Lung microvascular endothelial cell (primary cell): ENCODE results near the gene ITSN1. TPM values are rescaled to one million over a fixed set of nuclear protein-coding genes. Genes with fewer than 3 reads are reported as not detected.
"Not testable (repeated sequence)": the region's sequence is repeated elsewhere in the genome, so short reads cannot be mapped to it uniquely, and the experiment has no call there.

ENCODE experiments used
- DNase-seq, 2 donors: peaks; one replicate each; pipeline versions ENCODE4 v3.0.0 to v3.0.0-alpha.2; 2010; ENCODE audit warnings: low read depth in 2 of 2
- total RNA-seq: library from RNA; depleted of rRNA; stranded (reverse); fragments of >200 nt; gene quantifications from 2 replicates; pipeline ENCODE4 v1.2.1, GENCODE V29; 2014

The ITSN1 gene
- total RNA-seq, 1 donor from 2014 or later, result 40.5 TPM

DNA sequence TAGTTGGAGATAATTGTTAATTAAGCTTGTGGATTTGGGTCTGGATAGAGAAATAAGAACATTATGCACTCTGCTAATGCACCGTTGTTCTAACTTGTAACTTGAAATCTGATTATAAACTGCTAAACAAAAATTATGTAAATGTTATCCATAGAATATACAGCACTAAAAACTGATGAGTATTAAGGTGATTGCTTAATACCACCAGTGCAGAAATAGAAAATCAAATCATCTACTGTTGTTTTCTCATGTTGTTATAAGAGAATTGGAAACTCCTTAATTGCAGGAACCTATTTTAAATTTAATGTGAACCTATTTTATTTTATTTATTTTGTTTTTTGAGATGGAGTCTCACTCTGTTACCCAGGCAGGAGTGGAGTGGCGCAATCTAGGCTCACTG lies 125.7 kb downstream of the ITSN1 start:
- no peak for DNase-seq

DNA sequence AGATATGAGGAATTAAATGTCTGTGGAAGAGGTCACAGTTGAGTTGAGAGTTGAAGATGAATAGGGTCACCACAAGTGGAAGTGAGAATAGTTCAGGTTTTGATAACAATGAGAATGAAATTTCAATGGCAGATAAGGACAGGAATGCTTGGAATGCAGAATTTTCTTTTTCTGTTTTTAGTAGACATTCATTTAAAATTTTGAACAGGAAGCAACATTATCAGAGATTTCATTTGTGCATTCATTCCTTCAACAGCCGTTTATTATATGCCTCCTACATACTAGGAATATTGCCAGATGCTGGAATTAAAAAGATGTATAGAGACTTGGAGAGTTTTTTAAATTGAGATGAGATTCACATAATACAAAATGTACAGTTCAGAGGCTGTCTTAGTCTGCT lies 126.8 kb downstream of the ITSN1 start:
- peak in 1 of 2 donors; percentile 40 for DNase-seq

DNA sequence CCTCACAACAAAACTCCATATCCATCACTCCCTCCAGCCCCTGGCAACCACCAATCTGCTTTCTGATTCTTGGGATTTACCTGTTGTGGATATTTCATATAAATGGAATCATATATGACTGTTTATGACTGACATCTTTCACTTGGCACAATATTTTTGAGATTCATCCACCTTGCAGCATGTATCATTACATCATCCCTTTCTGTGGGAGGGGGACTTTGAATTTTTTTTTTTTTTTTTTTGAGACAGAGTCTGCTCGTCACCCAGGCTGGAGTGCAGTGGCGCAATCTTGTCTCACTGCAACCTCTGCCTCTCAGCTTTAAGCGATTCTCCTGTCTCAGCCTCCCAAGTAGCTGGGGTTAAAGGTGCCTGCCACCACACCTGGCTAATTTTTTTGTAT lies 128.2 kb downstream of the ITSN1 start:
- no peak for DNase-seq

- no peak for DNase-seq
Observed at GRCh38 chr21:33771976-33772375, 129.7 kb downstream of the ITSN1 start.

- no peak for DNase-seq
Observed at GRCh38 chr21:33774551-33774950, 132.2 kb downstream of the ITSN1 start.

DNA sequence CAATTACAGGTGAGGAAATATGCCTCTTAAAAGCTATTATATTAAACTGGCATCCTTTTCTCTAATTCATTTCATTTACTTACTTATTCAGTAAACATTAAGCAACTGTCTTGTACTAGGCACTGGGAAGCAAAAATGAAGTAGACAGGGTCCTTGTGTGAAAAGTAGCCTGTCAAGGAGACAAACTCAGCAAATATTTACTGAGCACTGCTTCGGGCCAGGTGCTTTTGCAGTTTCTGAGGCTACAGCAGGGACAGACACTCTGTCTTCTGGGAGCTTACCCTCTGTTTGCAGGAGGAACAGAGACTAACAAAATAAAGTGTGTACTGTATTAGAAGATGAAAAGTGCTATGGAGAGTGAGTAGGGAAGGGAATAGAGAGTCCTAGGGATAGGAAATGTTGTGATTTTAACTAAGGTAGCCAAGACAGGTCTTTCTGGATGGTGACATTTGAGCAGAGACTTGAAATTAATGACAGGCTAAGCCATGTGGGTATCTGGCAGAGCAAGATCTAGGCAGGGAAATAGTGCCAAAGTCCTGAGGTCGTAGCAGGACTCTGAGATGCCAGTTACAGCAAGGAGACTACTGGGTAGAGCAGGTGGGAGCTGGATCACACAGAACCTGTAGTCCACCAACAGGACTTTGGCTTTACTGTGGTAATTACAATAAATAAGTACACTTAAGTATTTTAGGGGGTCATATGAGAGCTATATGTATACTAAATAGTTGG lies 133.0 kb downstream of the ITSN1 start:
- no peak for DNase-seq

DNA sequence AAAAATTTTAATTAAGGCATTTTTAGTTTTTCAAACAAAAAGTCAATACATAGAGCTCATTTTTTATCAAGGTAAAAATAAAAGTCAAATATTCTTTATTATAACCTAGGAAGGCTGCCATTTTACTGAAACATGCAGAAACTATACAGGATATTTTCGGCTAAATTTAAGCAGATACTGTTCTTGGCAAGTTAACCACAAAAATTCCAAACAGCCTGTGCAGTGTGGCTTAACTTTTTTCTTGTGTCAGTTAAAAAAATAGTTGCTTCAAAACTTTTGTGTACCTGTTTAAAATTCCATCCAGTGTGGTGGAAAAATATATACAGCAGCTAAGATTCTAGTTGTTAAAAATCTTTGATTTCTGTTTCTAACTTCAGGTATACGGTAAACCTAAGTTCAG lies 138.3 kb downstream of the ITSN1 start:
- no peak for DNase-seq

DNA sequence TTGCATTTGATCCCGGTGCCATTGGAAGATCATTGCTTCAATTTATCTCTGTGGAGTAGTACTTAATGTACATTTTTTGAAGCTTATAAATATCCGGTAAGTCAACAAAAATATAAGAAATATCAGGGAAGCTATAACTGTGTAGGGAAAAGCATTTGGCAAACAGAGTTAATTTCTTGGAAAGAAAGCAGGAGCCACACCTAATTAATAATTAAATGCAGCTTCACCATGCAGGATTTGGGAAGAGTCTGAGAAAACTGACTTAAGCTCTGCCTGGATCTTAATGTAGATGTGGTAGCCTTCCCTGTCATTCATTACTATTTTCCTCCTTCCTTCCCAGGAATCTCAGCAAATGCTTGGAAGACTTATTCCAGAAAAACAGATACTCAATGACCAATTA lies 138.8 kb downstream of the ITSN1 start:
- DNase-seq, result no peak

DNA sequence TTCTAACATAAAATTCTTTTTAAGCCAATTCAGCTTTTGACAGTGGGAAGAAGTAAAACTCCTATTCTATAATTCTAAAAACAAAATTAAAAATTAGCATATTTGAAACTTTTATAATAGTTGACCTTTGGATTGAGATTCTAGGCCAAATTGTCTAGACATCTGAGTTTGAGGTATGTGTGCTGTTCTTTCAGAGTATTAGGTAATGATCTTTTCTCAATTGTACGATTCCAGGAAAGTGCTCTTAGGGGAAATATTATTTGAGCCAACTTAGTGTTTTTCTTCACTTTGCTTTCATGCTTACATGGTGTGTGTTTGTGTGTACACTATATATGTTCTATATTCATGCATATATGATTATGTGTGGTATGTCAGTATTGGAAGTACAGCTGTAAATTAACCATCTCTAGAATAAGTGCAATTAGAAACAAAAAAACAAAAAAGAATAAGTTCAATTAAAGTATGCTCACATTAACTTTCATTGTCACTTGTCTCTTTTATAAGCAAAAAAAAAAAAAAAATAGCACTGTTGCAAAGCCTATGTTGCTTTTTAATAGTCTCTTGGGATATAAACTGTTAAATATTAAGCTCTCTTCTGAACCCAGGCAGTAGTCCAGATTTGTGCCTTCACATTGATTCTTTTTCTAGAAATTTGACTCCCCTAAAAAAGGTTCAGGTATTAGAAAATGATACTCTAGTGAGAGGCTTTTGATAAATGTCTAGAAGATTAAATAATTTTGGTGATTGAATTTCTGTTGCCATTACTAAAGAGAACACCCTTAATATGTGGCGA lies 141.1 kb downstream of the ITSN1 start:
- DNase-seq, result no peak

- no peak for DNase-seq
Observed at GRCh38 chr21:33787431-33787830, 145.1 kb downstream of the ITSN1 start.

GRCh38 chr21:33788438-33788837 lies 146.1 kb downstream of the ITSN1 start:
- not testable (repeated sequence) for DNase-seq

DNA sequence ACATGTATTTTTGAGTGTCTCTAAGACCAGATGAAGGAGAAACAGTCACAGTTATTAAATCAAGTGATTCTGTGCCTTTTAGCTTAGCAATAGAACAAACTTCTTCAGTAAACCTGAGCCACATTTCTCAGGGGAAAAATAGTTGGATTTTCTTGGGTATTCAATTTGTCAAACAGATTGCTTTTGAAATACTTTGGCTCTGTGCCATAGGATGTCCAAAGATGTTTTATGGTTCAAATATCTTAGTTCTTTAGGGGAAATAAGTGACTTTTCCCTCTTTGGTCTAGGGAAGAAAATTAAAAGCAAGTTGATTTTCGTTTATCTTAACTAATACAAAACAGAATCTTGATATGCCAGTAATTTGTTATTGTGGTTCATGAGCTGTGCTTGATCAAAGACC lies 147.4 kb downstream of the ITSN1 start:
- DNase-seq, result peak; percentile 18 to 37

GRCh38 chr21:33791073-33791472 lies 148.8 kb downstream of the ITSN1 start:
- no peak for DNase-seq

GRCh38 chr21:33794596-33794995 lies 152.3 kb downstream of the ITSN1 start:
- DNase-seq, result no peak

DNA sequence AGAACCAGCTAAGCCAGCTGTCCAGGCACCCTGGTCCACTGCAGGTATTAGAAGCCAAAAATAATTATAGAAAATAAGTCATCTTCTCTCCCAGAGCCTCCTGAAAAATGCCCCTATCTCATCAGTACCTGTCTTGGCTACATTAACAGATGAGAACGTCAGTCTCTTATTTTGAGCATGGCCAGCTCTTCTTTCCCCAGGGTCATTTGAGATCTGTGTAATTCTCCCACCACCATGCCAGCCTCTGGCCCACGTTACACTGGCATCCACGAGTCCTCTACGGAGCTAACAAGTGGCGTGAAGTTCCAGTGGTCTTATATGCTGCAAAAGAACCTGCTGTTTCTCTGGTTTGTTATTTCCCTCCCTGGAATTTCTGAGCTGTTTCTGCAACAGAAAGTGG lies 155.3 kb downstream of the ITSN1 start:
- no peak for DNase-seq

DNA sequence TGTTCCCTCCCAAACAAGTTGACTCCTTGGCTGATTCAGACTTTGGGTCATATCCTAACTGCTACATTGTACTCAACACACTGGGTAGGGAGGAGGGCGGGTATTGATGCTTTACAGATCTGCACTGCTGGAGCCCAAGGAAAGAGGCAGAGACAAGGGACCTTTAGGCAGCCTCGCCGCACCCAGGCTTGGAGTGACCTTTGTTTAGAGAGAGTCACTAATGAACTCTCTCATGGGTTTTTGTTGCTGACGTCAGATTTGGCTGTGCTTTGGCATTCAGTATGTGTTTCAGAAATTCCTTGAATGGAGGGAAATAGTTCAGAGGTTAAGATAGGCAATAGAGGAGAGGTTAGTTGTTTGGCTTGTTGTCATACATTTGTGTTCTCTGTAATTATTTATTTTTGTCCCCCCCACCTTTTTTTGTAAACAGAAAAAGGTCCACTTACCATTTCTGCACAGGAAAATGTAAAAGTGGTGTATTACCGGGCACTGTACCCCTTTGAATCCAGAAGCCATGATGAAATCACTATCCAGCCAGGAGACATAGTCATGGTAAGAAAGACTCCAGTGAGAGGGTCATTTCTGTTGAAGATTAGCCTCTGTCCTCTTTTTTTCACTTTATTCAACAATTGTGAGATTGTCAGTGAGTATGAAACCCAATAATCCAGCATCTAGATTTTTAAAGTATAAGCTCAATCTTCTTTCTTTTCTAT lies 157.2 kb downstream of the ITSN1 start:
- DNase-seq, result no peak

GRCh38 chr21:33800753-33801423 lies 158.6 kb downstream of the ITSN1 start:
- no peak for DNase-seq

DNA sequence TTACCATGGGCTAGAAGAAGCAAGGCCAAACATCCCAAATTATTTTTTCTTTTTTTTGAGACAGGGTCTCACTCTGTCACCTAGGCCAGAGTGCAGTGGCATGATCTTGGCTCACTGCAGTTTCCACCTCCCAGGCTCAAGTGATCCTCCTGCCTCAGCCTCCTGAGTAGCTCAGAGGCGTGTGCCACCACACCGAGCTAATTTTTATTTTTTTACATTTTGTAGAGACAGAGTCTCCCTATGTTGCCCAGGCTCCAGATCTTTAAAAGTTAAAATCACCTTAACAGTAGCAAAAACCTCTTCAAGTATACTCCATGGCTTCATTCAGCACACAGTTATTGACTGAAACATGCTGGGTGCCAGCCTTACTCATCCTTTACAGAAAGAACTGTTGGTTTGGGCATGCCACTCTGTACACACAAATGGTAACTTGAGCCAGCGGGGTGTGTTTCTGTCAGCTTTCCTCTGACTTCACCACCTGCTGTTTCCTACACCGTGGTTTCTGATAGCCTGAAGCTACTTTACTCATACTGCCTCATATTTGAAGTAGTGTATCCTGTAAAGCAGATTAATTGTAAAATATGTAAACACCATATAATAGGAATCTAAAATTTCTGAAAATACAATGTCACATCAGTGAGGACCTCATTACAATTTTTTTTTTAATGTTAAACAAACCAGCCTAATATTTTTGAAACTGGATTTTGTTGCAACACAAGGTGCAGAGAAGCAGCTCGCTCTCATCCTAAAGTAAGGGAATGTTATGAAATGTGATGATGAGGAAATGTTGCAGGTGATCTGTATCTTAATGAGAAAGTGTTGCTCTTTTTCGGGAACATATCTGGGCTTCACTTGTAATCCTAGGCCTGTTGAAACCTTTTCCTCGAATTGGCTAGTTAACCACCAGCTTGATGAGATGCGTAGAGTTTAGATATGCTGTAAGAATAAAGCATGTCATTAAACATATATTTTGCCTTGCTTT lies 159.4 kb downstream of the ITSN1 start:
- DNase-seq, result peak; percentile 10 to 44

DNA sequence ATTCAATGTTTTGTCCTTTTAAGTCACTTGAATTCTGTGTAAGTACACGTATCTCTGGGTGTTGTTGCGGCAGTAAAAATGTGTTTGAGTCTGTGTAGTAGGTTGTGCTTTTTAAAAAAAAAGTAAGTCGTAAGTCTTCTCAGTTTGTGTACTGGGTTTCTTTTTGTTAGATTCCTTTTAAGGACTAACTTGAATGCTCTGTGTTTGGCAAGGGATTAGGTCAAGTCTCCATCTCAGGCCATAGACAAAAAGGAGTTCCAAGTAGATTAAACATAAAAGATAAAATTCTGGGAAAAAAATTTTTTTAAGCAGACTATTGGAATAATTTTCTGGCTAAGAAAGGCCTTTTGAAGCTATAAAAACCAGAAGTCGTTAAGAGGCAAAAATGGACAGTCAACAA lies 160.2 kb downstream of the ITSN1 start:
- no peak for DNase-seq

GRCh38 chr21:33808715-33809367 lies 166.5 kb downstream of the ITSN1 start:
- no peak for DNase-seq
